ENCODE data around the gene NACC2.

GRCh38 chr9:136023410-136024225 lies 71.5 kb downstream of the NACC2 start:
- TF ChIP-seq, protein P1, sequence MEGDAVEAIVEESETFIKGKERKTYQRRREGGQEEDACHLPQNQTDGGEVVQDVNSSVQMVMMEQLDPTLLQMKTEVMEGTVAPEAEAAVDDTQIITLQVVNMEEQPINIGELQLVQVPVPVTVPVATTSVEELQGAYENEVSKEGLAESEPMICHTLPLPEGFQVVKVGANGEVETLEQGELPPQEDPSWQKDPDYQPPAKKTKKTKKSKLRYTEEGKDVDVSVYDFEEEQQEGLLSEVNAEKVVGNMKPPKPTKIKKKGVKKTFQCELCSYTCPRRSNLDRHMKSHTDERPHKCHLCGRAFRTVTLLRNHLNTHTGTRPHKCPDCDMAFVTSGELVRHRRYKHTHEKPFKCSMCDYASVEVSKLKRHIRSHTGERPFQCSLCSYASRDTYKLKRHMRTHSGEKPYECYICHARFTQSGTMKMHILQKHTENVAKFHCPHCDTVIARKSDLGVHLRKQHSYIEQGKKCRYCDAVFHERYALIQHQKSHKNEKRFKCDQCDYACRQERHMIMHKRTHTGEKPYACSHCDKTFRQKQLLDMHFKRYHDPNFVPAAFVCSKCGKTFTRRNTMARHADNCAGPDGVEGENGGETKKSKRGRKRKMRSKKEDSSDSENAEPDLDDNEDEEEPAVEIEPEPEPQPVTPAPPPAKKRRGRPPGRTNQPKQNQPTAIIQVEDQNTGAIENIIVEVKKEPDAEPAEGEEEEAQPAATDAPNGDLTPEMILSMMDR (optimal IDR thresholded peaks at IDR 0.05 in 1 of 3, IDR thresholded peaks at IDR 0.05 in 1 of 3, conservative IDR thresholded peaks at IDR 0.05 in 1 of 3; ENCODE audit: extremely low read depth in 1 of 3, insufficient read depth in 2 of 3, low read length in 3 of 3), result no peak
- no peak for TF ChIP-seq EZH2 (IDR thresholded peaks at IDR 0.05; ENCODE audit: low read length)
